K562 (cell line): ENCODE data around the gene CCDC68. TPM values are rescaled to one million over a fixed set of nuclear protein-coding genes. Genes with fewer than 3 reads are reported as not detected.

ENCODE experiments used
- ARNT ChIP-seq, 2 experiments: fragments of 450-650 bp; IDR thresholded peaks; 2 replicates each; pipeline ENCODE4 v1.6.1; 2016; ENCODE audit warnings: mild to moderate bottlenecking in 1 of 2
- CBFB ChIP-seq: sonication (generic); formaldehyde crosslinking; IDR thresholded peaks from 2 replicates; pipeline ENCODE4 v1.4.0; 2020; ENCODE audit warnings: mild to moderate bottlenecking, missing genetic modification reagents
- DLX4 ChIP-seq: fragments of 250-450 bp; sonication (Bioruptor Pico); IDR thresholded peaks from 2 replicates; pipeline ENCODE4 v1.6.1; 2021; ENCODE audit warnings: mild to moderate bottlenecking
- DPF2 ChIP-seq: fragments of 450-650 bp; IDR thresholded peaks from 2 replicates; pipeline ENCODE4 v1.6.1; 2016
- FOXJ2 ChIP-seq: fragments of 200-800 bp; sonication (Bioruptor generic); IDR thresholded peaks from 2 replicates; pipeline ENCODE4 v1.6.1; 2016; ENCODE audit warnings: missing genetic modification characterization, missing compliant biosample characterization
- FOXM1 ChIP-seq, 2 experiments: fragments of 450-650 bp in 1 of 2; sonication (generic) in 1 of 2; formaldehyde crosslinking in 1 of 2; IDR thresholded peaks; 2 replicates each; pipeline versions ENCODE4 v1.6.1 to v1.9.0; 2017 to 2022; ENCODE audit warnings: low read depth in 2 of 2, mild to moderate bottlenecking in 2 of 2, missing genetic modification reagents in 1 of 2, moderate library complexity in 1 of 2
- HDGF ChIP-seq: fragments of 450-650 bp; IDR thresholded peaks from 2 replicates; pipeline ENCODE4 v1.6.1; 2016
- KDM5B ChIP-seq: fragments of 200-600 bp; sonication (generic); IDR thresholded peaks from 2 replicates; pipeline ENCODE4 v1.6.1; 2012; ENCODE audit warnings: low read depth, mild to moderate bottlenecking, moderate library complexity, low read length, control low read depth, inconsistent platforms; ENCODE audit not compliant: insufficient replicate concordance
- NCOA1 ChIP-seq: fragments of 450-650 bp; IDR thresholded peaks from 2 replicates; pipeline ENCODE4 v1.6.1; 2016; ENCODE audit warnings: low read depth
- NFATC3 ChIP-seq: fragments of 450-650 bp; IDR thresholded peaks from 2 replicates; pipeline ENCODE4 v1.6.1; 2017; ENCODE audit warnings: mild to moderate bottlenecking
- RBBP5 ChIP-seq: fragments of 200-600 bp; sonication (generic); IDR thresholded peaks from 2 replicates; pipeline ENCODE4 v1.6.1; 2012; ENCODE audit warnings: borderline replicate concordance, mild to moderate bottlenecking, low read length, control low read depth, inconsistent platforms; ENCODE audit not compliant: insufficient read depth, poor library complexity, severe bottlenecking
- TFAM ChIP-seq: fragments of 250-450 bp; sonication (Bioruptor Pico); conservative IDR thresholded peaks from 2 replicates; pipeline ENCODE4 v1.5.0; 2021; ENCODE audit warnings: mild to moderate bottlenecking, moderate library complexity
- WHSC1 ChIP-seq: IDR thresholded peaks from one replicate; pipeline ENCODE4 v1.6.1; 2012; ENCODE audit warnings: low read length, control low read depth, inconsistent platforms
- ZNF184 ChIP-seq: sonication (generic); formaldehyde crosslinking; IDR thresholded peaks from 2 replicates; pipeline ENCODE4 v1.5.0; 2020; ENCODE audit warnings: missing genetic modification reagents
- ZNF76 ChIP-seq: fragments of 250-450 bp; sonication (Bioruptor Pico); IDR thresholded peaks from 2 replicates; pipeline ENCODE4 v1.4.0; 2020; ENCODE audit warnings: mild to moderate bottlenecking, moderate library complexity, borderline replicate concordance
- polyA plus RNA-seq, 8 experiments: library from polyadenylated mRNA; depleted of rRNA in 4 of 8; stranded (reverse) in 5 of 8; unstranded in 3 of 8; fragments of >200 nt; fragmentation: Nextera tagmentation in 2 of 8; fragmentation: Illumina TruSeq in 1 of 8; extraction: Ambion mirVana in 2 of 8; extraction: Trizol in 1 of 8; gene quantifications; 2 replicates each; pipeline versions ENCODE4 v1.2.1 to v1.2.3, GENCODE V29; 2011 to 2014; ENCODE audit warnings: inconsistent platforms in 1 of 8, missing spikeins in 1 of 8
- total RNA-seq, 7 experiments: library from RNA; depleted of rRNA in 6 of 7; stranded (reverse); fragments of >200 nt in 6 of 7; fragmentation: Illumina TruSeq in 2 of 7; extraction: Trizol in 2 of 7; gene quantifications; 2 replicates each; pipeline versions ENCODE4 v1.2.1 to v1.2.3, GENCODE V29; 2011 to 2021; ENCODE audit warnings: low replicate concordance in 1 of 7
- TF ChIP-seq, protein P1 (sequence below): fragments of 450-650 bp; IDR thresholded peaks from one replicate; pipeline ENCODE4 v1.6.1; 2018; ENCODE audit warnings: mild to moderate bottlenecking, moderate library complexity; ENCODE audit not compliant: partially characterized antibody
- TF ChIP-seq, protein P2 (sequence below): IDR thresholded peaks from 3 replicates; pipeline ENCODE4 v1.6.1; 2011; ENCODE audit warnings: borderline replicate concordance, mild to moderate bottlenecking, moderate library complexity; ENCODE audit not compliant: insufficient read length; ENCODE audit errors: extremely low read depth
- TF ChIP-seq, protein P3 (sequence below): fragments of 450-650 bp; IDR thresholded peaks from 2 replicates; pipeline ENCODE4 v1.7.1; 2018; ENCODE audit warnings: mild to moderate bottlenecking, low read depth; ENCODE audit not compliant: partially characterized antibody
- TF ChIP-seq, protein P4 (sequence below), 2 experiments: fragments of 450-650 bp; conservative IDR thresholded peaks; 2 replicates each; pipeline ENCODE4 v1.6.1; 2017; ENCODE audit warnings: mild to moderate bottlenecking in 2 of 2, moderate library complexity in 2 of 2

CCDC68 gene
- total and polyA plus RNA-seq, 9 of the 15 experiments (the other 6 are each of a cell fraction or from before 2014, with no cell fraction given) = 0.28 to 4.5 (median 1.4) TPM

DNA sequence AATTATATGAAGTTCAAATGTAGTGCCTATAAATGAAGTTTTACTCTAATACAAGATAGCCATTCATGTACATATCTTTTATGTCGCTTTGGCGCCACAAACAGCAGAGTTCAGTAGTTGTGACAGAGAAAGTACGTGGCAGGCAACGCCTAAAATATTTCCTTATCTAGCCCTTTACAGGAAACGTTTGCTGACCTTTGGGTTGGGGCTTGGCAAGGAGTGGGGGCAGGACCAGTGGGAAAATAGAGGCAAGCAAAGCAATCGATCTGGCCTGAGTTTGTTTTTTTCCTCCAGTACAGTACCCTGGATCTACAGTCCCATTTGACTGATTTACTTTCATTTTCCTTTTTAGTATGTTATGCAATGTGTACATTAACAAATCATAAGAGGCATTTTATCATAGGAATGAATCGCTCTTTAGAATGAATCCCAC is 13.1 kb downstream of the CCDC68 start (continued):
- TF ChIP-seq, protein P1, sequence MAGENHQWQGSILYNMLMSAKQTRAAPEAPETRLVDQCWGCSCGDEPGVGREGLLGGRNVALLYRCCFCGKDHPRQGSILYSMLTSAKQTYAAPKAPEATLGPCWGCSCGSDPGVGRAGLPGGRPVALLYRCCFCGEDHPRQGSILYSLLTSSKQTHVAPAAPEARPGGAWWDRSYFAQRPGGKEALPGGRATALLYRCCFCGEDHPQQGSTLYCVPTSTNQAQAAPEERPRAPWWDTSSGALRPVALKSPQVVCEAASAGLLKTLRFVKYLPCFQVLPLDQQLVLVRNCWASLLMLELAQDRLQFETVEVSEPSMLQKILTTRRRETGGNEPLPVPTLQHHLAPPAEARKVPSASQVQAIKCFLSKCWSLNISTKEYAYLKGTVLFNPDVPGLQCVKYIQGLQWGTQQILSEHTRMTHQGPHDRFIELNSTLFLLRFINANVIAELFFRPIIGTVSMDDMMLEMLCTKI = no peak
- TF ChIP-seq, protein P2, sequence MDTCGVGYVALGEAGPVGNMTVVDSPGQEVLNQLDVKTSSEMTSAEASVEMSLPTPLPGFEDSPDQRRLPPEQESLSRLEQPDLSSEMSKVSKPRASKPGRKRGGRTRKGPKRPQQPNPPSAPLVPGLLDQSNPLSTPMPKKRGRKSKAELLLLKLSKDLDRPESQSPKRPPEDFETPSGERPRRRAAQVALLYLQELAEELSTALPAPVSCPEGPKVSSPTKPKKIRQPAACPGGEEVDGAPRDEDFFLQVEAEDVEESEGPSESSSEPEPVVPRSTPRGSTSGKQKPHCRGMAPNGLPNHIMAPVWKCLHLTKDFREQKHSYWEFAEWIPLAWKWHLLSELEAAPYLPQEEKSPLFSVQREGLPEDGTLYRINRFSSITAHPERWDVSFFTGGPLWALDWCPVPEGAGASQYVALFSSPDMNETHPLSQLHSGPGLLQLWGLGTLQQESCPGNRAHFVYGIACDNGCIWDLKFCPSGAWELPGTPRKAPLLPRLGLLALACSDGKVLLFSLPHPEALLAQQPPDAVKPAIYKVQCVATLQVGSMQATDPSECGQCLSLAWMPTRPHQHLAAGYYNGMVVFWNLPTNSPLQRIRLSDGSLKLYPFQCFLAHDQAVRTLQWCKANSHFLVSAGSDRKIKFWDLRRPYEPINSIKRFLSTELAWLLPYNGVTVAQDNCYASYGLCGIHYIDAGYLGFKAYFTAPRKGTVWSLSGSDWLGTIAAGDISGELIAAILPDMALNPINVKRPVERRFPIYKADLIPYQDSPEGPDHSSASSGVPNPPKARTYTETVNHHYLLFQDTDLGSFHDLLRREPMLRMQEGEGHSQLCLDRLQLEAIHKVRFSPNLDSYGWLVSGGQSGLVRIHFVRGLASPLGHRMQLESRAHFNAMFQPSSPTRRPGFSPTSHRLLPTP = no peak
- TF ChIP-seq ARNT (IDR thresholded peaks at IDR 0.05) = 0 out of 4 replicates have a peak, but pooled peaks of 1 of the 2 experiments have one; percentile 14
- no peak for TF ChIP-seq ZNF184 (CRISPR knock-in tag)
- TF ChIP-seq, protein P3, sequence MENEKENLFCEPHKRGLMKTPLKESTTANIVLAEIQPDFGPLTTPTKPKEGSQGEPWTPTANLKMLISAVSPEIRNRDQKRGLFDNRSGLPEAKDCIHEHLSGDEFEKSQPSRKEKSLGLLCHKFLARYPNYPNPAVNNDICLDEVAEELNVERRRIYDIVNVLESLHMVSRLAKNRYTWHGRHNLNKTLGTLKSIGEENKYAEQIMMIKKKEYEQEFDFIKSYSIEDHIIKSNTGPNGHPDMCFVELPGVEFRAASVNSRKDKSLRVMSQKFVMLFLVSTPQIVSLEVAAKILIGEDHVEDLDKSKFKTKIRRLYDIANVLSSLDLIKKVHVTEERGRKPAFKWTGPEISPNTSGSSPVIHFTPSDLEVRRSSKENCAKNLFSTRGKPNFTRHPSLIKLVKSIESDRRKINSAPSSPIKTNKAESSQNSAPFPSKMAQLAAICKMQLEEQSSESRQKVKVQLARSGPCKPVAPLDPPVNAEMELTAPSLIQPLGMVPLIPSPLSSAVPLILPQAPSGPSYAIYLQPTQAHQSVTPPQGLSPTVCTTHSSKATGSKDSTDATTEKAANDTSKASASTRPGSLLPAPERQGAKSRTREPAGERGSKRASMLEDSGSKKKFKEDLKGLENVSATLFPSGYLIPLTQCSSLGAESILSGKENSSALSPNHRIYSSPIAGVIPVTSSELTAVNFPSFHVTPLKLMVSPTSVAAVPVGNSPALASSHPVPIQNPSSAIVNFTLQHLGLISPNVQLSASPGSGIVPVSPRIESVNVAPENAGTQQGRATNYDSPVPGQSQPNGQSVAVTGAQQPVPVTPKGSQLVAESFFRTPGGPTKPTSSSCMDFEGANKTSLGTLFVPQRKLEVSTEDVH = no peak
- TF ChIP-seq CBFB (CRISPR knock-in tag) = no peak
- peak; percentile 45; the same call in 1 of the 2 replicates for TF ChIP-seq FOXM1 (IDR thresholded peaks at IDR 0.05; ENCODE audit: low read depth)
- no peak for TF ChIP-seq FOXM1 (CRISPR knock-in tag; IDR thresholded peaks at IDR 0.05; ENCODE audit: low read depth)
- no peak for TF ChIP-seq TFAM (CRISPR knock-in tag)
- TF ChIP-seq, protein P4, sequence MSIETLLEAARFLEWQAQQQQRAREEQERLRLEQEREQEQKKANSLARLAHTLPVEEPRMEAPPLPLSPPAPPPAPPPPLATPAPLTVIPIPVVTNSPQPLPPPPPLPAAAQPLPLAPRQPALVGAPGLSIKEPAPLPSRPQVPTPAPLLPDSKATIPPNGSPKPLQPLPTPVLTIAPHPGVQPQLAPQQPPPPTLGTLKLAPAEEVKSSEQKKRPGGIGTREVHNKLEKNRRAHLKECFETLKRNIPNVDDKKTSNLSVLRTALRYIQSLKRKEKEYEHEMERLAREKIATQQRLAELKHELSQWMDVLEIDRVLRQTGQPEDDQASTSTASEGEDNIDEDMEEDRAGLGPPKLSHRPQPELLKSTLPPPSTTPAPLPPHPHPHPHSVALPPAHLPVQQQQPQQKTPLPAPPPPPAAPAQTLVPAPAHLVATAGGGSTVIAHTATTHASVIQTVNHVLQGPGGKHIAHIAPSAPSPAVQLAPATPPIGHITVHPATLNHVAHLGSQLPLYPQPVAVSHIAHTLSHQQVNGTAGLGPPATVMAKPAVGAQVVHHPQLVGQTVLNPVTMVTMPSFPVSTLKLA (conservative IDR thresholded peaks at IDR 0.05) = 0 out of 4 replicates have a peak, but pooled peaks have one; percentile 17
- no peak for TF ChIP-seq ZNF76 (CRISPR knock-in tag)
- no peak for TF ChIP-seq FOXJ2 (tag)
- TF ChIP-seq NCOA1 = no peak
- no peak for TF ChIP-seq KDM5B
- TF ChIP-seq HDGF = no peak
- TF ChIP-seq DPF2 = peak; percentile 79
- TF ChIP-seq DLX4 (CRISPR knock-in tag) = no peak
- no peak for TF ChIP-seq WHSC1
- no peak for TF ChIP-seq RBBP5
- no peak for TF ChIP-seq NFATC3
